Measurements from ENCODE around the gene KDM3B. TPM values are rescaled to one million over a fixed set of nuclear protein-coding genes. Genes with fewer than 3 reads are reported as not detected.
A peak's percentile ranks its signal among the peaks of the same experiment; 100 is the strongest.

KDM3B gene
- total RNA-seq, 4 donors from 2014 or later: 55.3 to 85.2 (median 68.1) TPM

GRCh38 chr5:138455232-138455930 is 102.9 kb downstream of the KDM3B start:
- H3K36me3 ChIP-seq: no peaks in the 10 kb centered on the region
- H3K27me3 ChIP-seq: no peaks in the 10 kb centered on the region
- no peak overlapping the region for H3K27ac ChIP-seq
- H3K4me3 ChIP-seq: no peak overlapping the region
- H3K4me1 ChIP-seq: peaks cover 0 to 14% (median 13%) of the 10 kb centered on the region in 4 donors
- TF ChIP-seq POLR2A (IDR thresholded peaks at IDR 0.05) (no peak), CTCF (IDR thresholded peaks at IDR 0.05) (no peak)
- DNase-seq: no peak
- H3K9me3 ChIP-seq: no peaks in the 10 kb centered on the region

GRCh38 chr5:138457531-138458275 is 105.2 kb downstream of the KDM3B start:
- Histone ChIP-seq H3K4me3 (no peak overlapping the region), H3K27me3 (no peaks in the 10 kb centered on the region), H3K27ac (no peak overlapping the region), H3K36me3 (no peaks in the 10 kb centered on the region), H3K9me3 (no peaks in the 10 kb centered on the region), H3K4me1 (peaks cover 0 to 14% (median 13%) of the 10 kb centered on the region in 4 donors)
- no peak for DNase-seq
- TF ChIP-seq CTCF (IDR thresholded peaks at IDR 0.05) (no peak), POLR2A (IDR thresholded peaks at IDR 0.05) (no peak)

- no peak overlapping the region for H3K4me3 ChIP-seq
Observed at GRCh38 chr5:138458384-138458783, 105.9 kb downstream of the KDM3B start.

DNA sequence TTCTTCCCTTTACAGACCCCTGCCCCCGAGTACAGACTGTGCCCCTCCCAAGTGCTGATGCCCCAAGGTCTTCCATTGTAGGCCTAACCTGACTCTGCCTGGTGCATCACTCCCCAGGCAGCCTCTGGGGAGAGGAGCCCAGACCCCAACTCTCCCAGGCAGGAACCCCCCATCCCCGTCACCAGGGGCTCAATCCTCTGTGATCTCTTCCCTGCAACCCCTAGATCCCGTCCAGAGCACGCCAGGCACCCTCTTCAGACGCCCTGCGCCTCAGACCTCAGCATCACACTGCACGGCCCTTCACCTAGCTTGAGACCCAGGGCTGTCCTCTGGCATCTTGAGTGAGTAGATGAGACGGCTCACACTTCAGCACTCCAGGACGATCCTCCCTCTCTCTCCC is 106.4 kb downstream of the KDM3B start:
- no peaks in the 10 kb centered on the region for H3K27me3 ChIP-seq
- no peaks in the 10 kb centered on the region for H3K9me3 ChIP-seq
- TF ChIP-seq POLR2A (IDR thresholded peaks at IDR 0.05) (no peak), CTCF (IDR thresholded peaks at IDR 0.05) (no peak)
- H3K4me1 ChIP-seq: peaks cover 0 to 18% (median 16%) of the 10 kb centered on the region in 4 donors
- no peak for DNase-seq
- peak overlapping the region; percentile 8 to 71 (median 39) for H3K27ac ChIP-seq
- H3K4me3 ChIP-seq: no peak overlapping the region
- H3K36me3 ChIP-seq: no peaks in the 10 kb centered on the region

More at GRCh38 chr5:138458384-138458783, 105.9 kb downstream of the KDM3B start:
- Histone ChIP-seq H3K27ac (peak overlapping the region in 2 of 4 donors; percentile 70 to 71), H3K27me3 (no peaks in the 10 kb centered on the region), H3K4me1 (peaks cover 0 to 17% (median 14%) of the 10 kb centered on the region in 4 donors), H3K9me3 (no peaks in the 10 kb centered on the region), H3K36me3 (no peaks in the 10 kb centered on the region)
- DNase-seq: no peak
- TF ChIP-seq POLR2A (IDR thresholded peaks at IDR 0.05): no peak
- TF ChIP-seq CTCF (IDR thresholded peaks at IDR 0.05): no peak

DNA sequence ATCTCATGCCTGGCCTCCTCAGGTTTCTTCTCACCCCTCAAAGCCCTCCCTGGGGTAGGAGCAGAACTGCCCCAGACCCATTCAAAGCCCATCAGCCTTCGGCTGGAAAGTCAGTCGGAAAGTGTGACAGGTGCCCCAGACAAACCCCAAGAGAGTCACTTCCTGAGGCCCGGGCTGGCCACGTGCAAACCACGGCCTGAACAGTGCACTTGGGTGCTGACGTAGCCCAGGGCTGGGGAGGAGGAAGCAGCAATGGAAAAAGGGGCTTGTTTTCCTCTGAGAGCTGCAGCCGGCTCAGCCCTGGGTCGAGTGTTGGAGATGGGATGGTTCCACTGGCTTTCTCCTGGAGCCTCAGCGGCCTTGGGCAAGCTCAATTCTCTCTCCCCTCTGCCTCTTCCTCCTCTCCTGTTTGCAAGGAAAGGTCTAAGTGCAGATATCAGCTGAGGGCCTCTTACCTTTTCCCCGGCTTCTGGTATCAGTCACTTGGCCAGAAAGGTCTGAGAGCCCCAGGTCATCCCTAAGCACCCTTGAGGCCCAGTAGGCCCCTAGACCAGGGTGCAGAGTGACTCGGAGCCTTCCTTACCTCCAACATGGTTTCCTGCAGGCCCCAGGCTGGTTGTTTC is 106.9 kb downstream of the KDM3B start:
- H3K4me3 ChIP-seq: no peak overlapping the region
- H3K9me3 ChIP-seq: no peaks in the 10 kb centered on the region
- TF ChIP-seq CTCF (IDR thresholded peaks at IDR 0.05): no peak
- TF ChIP-seq POLR2A (IDR thresholded peaks at IDR 0.05): no peak
- peaks cover 0 to 18% (median 16%) of the 10 kb centered on the region in 4 donors for H3K4me1 ChIP-seq
- no peaks in the 10 kb centered on the region for H3K27me3 ChIP-seq
- H3K27ac ChIP-seq: peak overlapping the region; percentile 8 to 71 (median 52)
- no peaks in the 10 kb centered on the region for H3K36me3 ChIP-seq
- peak; percentile 59 to 93 (median 88) for DNase-seq
